ENCODE data around the gene METTL14. TPM values are rescaled to one million over a fixed set of nuclear protein-coding genes. Genes with fewer than 3 reads are reported as not detected.

Gene METTL14
- total RNA-seq, 1 experiment from 2014 or later: 9.5 TPM

GRCh38 chr4:118741301-118741855 is 56.2 kb downstream of the METTL14 start:
- no peak overlapping the region for H3K27ac ChIP-seq (ENCODE audit: low read length)
- H3K79me2 ChIP-seq (ENCODE audit: low read length): no peaks in the 10 kb centered on the region
- H3K4me2 ChIP-seq (ENCODE audit: low read length): no peak overlapping the region
- H4K20me1 ChIP-seq (ENCODE audit: low read length): no peaks in the 10 kb centered on the region
- H3K9me3 ChIP-seq (ENCODE audit: low read length): no peaks in the 10 kb centered on the region
- no peak for DNase-seq
- ChIA-PET CTCF (no interaction called here), POLR2A (ENCODE audit: unreplicated experiment) (no interaction called here)
- no peak overlapping the region for H3K9ac ChIP-seq (ENCODE audit: low read length)
- ATAC-seq: no peak
- H3K4me3 ChIP-seq (ENCODE audit: low read length): no peak overlapping the region
- peaks cover 36% of the 10 kb centered on the region for H3K36me3 ChIP-seq (ENCODE audit: low read depth, low read length)
- intact Hi-C loops (cut with micrococcal nuclease): loop anchor here (1.0 kb wide), 1 partner anchor 228 kb away; no protein-coding TSS in a partner anchor
- no TSS peak for BruUV-seq (replicated peaks)
- no peak overlapping the region for H2AFZ ChIP-seq (ENCODE audit: low read length)
- H3F3A ChIP-seq (ENCODE audit: low read length, unreplicated experiment): no peaks in the 10 kb centered on the region
- H3K27me3 ChIP-seq (ENCODE audit: low read length): no peaks in the 10 kb centered on the region
- no peaks in the 10 kb centered on the region for H3K9me2 ChIP-seq (replicated peaks; ENCODE audit: low read length)
- no peaks in the 10 kb centered on the region for H3K4me1 ChIP-seq (ENCODE audit: insufficient read depth, low read length)
- TF ChIP-seq EZH2phosphoT487 (IDR thresholded peaks at IDR 0.05; ENCODE audit: borderline replicate concordance, low read length): no peak
- TF ChIP-seq CTCF (conservative IDR thresholded peaks at IDR 0.05; ENCODE audit: low read depth, low read length): no peak
- TF ChIP-seq EZH2 (IDR thresholded peaks at IDR 0.05; ENCODE audit: low read length, unreplicated experiment): no peak

- POLR2A ChIA-PET (ENCODE audit: unreplicated experiment): no interaction called here
- Histone ChIP-seq H4K20me1 (ENCODE audit: low read length) (no peaks in the 10 kb centered on the region), H2AFZ (ENCODE audit: low read length) (no peak overlapping the region), H3K27me3 (ENCODE audit: low read length) (no peaks in the 10 kb centered on the region), H3K4me3 (ENCODE audit: low read length) (no peak overlapping the region), H3K4me2 (ENCODE audit: low read length) (no peak overlapping the region), H3K9me3 (ENCODE audit: low read length) (no peaks in the 10 kb centered on the region), H3F3A (ENCODE audit: low read length, unreplicated experiment) (no peaks in the 10 kb centered on the region), H3K79me2 (ENCODE audit: low read length) (no peaks in the 10 kb centered on the region), H3K27ac (ENCODE audit: low read length) (no peak overlapping the region), H3K36me3 (ENCODE audit: low read depth, low read length) (peaks cover 31% of the 10 kb centered on the region), H3K4me1 (ENCODE audit: insufficient read depth, low read length) (no peaks in the 10 kb centered on the region), H3K9ac (ENCODE audit: low read length) (no peak overlapping the region), H3K9me2 (replicated peaks; ENCODE audit: low read length) (no peaks in the 10 kb centered on the region)
- CTCF ChIA-PET: no interaction called here
- intact Hi-C loops (cut with micrococcal nuclease): no loop called here
- TF ChIP-seq CTCF (conservative IDR thresholded peaks at IDR 0.05; ENCODE audit: low read depth, low read length) (no peak), EZH2phosphoT487 (IDR thresholded peaks at IDR 0.05; ENCODE audit: borderline replicate concordance, low read length) (no peak), EZH2 (IDR thresholded peaks at IDR 0.05; ENCODE audit: low read length, unreplicated experiment) (no peak)
- DNase-seq: no peak
- no peak for ATAC-seq
- BruUV-seq (replicated peaks): no TSS peak
Measured at GRCh38 chr4:118742050-118742449, 56.9 kb downstream of the METTL14 start.

GRCh38 chr4:118743867-118744266 is 58.7 kb downstream of the METTL14 start:
- no peak overlapping the region for H2AFZ ChIP-seq (ENCODE audit: low read length)
- H3K9me3 ChIP-seq (ENCODE audit: low read length): no peaks in the 10 kb centered on the region
- H3K9ac ChIP-seq (ENCODE audit: low read length): no peak overlapping the region
- H3K36me3 ChIP-seq (ENCODE audit: low read depth, low read length): peaks cover 19% of the 10 kb centered on the region
- H3K9me2 ChIP-seq (replicated peaks; ENCODE audit: low read length): no peaks in the 10 kb centered on the region
- ChIA-PET POLR2A (ENCODE audit: unreplicated experiment) (no interaction called here), CTCF (no interaction called here)
- no peaks in the 10 kb centered on the region for H3K27me3 ChIP-seq (ENCODE audit: low read length)
- no peak for DNase-seq
- intact Hi-C loops (cut with micrococcal nuclease): no loop called here
- H3K4me2 ChIP-seq (ENCODE audit: low read length): no peak overlapping the region
- H3K27ac ChIP-seq (ENCODE audit: low read length): no peak overlapping the region
- H3K4me1 ChIP-seq (ENCODE audit: insufficient read depth, low read length): no peaks in the 10 kb centered on the region
- no peaks in the 10 kb centered on the region for H4K20me1 ChIP-seq (ENCODE audit: low read length)
- TF ChIP-seq EZH2 (IDR thresholded peaks at IDR 0.05; ENCODE audit: low read length, unreplicated experiment): no peak
- TF ChIP-seq EZH2phosphoT487 (IDR thresholded peaks at IDR 0.05; ENCODE audit: borderline replicate concordance, low read length): no peak
- no peak for TF ChIP-seq CTCF (conservative IDR thresholded peaks at IDR 0.05; ENCODE audit: low read depth, low read length)
- no peaks in the 10 kb centered on the region for H3K79me2 ChIP-seq (ENCODE audit: low read length)
- H3F3A ChIP-seq (ENCODE audit: low read length, unreplicated experiment): no peaks in the 10 kb centered on the region
- BruUV-seq (replicated peaks): no TSS peak
- H3K4me3 ChIP-seq (ENCODE audit: low read length): no peak overlapping the region
- ATAC-seq: no peak
